ENCODE data around the gene MIOX. TPM values are rescaled to one million over a fixed set of nuclear protein-coding genes. Genes with fewer than 3 reads are reported as not detected.

MIOX gene
- total and polyA plus RNA-seq, 10 of the 15 experiments (the other 5 are each of a cell fraction or from before 2014, with no cell fraction given) = 0.10 to 0.31 TPM; not detected in 8

- peak; percentile 12 for TF ChIP-seq PBX3 (IDR thresholded peaks at IDR 0.05; ENCODE audit: insufficient replicate concordance, low read depth, low read length)
- no peak for TF ChIP-seq NKRF (conservative IDR thresholded peaks at IDR 0.05)
- peak; percentile 23; the same call in 1 of the 2 replicates for TF ChIP-seq LARP7 (IDR thresholded peaks at IDR 0.05)
- TF ChIP-seq MEF2A (IDR thresholded peaks at IDR 0.05; ENCODE audit: insufficient read depth, low read depth, low read length) = 0 out of 2 replicates have a peak, but pooled peaks have one; percentile 11
- no peak for TF ChIP-seq SRF (IDR thresholded peaks at IDR 0.05; ENCODE audit: low read depth in 2 of 2, low read length in 2 of 2)
- TF ChIP-seq IKZF2 (IDR thresholded peaks at IDR 0.05) = peak; percentile 55 to 65; a peak in 3 of 4 replicates
- 0 out of 2 replicates have a peak, but pooled peaks have one; percentile 33 for TF ChIP-seq CHD4 (IDR thresholded peaks at IDR 0.05)
- TF ChIP-seq YY1 (IDR thresholded peaks at IDR 0.05; ENCODE audit: low read depth, low read length) = peak; percentile 27; the same call in 1 of the 2 replicates
- 0 out of 2 replicates have a peak, but pooled peaks have one; percentile 17 for TF ChIP-seq ZBTB11 (CRISPR knock-in tag; IDR thresholded peaks at IDR 0.05)
- TF ChIP-seq CBFB (IDR thresholded peaks at IDR 0.05; ENCODE audit: low read depth) = peak; percentile 43; the same call in 1 of the 2 replicates
- peak; percentile 52; the same call in 1 of the 2 replicates for TF ChIP-seq CREM (IDR thresholded peaks at IDR 0.05; ENCODE audit: low read depth)
- TF ChIP-seq DPF2 (IDR thresholded peaks at IDR 0.05) = no peak; the same call in 1 of the 2 replicates
- no peak for TF ChIP-seq SUPT20H (IDR thresholded peaks at IDR 0.05; ENCODE audit: borderline replicate concordance, control insufficient read depth, low read depth, low read length)
- TF ChIP-seq NBN (IDR thresholded peaks at IDR 0.05) = peak; percentile 62
- peak; percentile 26 for TF ChIP-seq E4F1 (IDR thresholded peaks at IDR 0.05; ENCODE audit: borderline replicate concordance, partially characterized antibody)
- peak; percentile 97 for TF ChIP-seq BACH1 (IDR thresholded peaks at IDR 0.05; ENCODE audit: borderline replicate concordance)
- TF ChIP-seq RELA (IDR thresholded peaks at IDR 0.05; ENCODE audit: borderline replicate concordance, partially characterized antibody) = peak; percentile 29
- peak; percentile 22 for TF ChIP-seq SKIL (IDR thresholded peaks at IDR 0.05; ENCODE audit: low read depth, poor library complexity, severe bottlenecking)
These were observed 44.4 kb downstream of the MIOX start (continued) for GRCh38 chr22:50530877-50531545.
